ENCODE measurements around the gene LHFPL6.

LHFPL6 gene

DNA sequence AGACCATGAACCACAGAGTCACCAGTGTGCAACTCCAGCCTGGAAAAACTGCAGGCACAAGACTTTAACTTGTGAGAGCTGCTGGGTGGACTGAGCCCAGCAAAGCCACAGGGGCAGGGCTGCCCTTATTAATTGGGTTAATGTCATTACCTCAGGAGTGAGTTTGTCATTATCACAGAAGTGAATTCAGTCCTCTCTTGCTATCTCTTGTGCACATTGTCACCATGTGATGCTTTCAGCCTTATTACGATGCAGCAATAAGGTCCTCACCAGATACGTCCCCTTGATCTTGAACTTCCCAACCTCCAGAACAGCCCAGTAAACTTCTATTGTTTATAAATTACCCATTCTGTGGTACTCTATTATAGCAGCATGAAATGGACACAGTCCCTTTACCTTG, 158.1 kb downstream of the LHFPL6 start:
- TF ChIP-seq, protein P1, sequence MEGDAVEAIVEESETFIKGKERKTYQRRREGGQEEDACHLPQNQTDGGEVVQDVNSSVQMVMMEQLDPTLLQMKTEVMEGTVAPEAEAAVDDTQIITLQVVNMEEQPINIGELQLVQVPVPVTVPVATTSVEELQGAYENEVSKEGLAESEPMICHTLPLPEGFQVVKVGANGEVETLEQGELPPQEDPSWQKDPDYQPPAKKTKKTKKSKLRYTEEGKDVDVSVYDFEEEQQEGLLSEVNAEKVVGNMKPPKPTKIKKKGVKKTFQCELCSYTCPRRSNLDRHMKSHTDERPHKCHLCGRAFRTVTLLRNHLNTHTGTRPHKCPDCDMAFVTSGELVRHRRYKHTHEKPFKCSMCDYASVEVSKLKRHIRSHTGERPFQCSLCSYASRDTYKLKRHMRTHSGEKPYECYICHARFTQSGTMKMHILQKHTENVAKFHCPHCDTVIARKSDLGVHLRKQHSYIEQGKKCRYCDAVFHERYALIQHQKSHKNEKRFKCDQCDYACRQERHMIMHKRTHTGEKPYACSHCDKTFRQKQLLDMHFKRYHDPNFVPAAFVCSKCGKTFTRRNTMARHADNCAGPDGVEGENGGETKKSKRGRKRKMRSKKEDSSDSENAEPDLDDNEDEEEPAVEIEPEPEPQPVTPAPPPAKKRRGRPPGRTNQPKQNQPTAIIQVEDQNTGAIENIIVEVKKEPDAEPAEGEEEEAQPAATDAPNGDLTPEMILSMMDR (IDR thresholded peaks at IDR 0.05; ENCODE audit: insufficient read depth, low read depth, low read length, missing control alignments) = no peak
- no peak overlapping the region for H3K4me3 ChIP-seq (ENCODE audit: low read length)
- DNase-seq (ENCODE audit: low read depth) = no peak

DNA sequence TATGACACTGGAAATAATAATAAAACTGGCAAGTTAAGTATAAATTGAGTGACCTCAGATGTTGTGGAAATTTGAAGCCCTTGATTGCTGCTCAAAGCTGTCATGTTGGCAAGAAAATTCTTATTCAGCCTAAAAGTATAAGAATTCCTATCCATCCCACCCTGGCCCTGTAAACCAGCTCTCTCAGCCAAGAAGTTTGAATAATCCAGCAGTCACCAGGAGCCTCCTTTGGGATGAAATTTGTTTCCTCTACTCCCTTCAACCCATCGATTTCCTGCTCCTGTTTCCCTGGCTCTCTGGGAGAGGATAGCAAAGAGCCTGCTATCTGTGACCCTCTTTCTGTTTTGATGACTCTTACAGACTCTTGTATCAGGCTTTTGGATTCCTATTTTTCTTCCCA, 169.3 kb downstream of the LHFPL6 start:
- TF ChIP-seq, protein P1 (IDR thresholded peaks at IDR 0.05; ENCODE audit: insufficient read depth, low read depth, low read length, missing control alignments) = no peak
- no peak overlapping the region for H3K4me3 ChIP-seq (ENCODE audit: low read length)
- DNase-seq (ENCODE audit: low read depth) = no peak

DNA sequence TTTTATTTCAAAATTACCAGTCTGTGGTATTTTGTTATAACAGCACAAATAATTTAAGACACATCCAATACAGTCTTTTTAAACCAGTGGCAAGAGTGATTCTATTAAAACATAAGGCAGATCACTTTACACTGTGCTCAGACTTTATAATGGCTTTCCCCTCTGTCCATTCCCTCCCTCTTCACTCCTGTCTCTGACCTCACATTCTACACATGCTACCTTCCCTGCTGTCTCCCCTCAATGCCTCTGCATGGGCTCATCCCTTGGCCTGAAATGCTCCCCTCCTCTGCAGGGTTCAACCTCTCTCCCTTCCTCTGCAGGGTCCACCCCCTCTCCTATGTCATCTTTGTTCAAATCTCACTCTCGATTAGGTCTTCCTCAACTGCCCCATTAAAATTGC, 170.8 kb downstream of the LHFPL6 start:
- TF ChIP-seq, protein P1 (IDR thresholded peaks at IDR 0.05; ENCODE audit: insufficient read depth, low read depth, low read length, missing control alignments) = no peak
- no peak overlapping the region for H3K4me3 ChIP-seq (ENCODE audit: low read length)
- DNase-seq (ENCODE audit: low read depth) = no peak

DNA sequence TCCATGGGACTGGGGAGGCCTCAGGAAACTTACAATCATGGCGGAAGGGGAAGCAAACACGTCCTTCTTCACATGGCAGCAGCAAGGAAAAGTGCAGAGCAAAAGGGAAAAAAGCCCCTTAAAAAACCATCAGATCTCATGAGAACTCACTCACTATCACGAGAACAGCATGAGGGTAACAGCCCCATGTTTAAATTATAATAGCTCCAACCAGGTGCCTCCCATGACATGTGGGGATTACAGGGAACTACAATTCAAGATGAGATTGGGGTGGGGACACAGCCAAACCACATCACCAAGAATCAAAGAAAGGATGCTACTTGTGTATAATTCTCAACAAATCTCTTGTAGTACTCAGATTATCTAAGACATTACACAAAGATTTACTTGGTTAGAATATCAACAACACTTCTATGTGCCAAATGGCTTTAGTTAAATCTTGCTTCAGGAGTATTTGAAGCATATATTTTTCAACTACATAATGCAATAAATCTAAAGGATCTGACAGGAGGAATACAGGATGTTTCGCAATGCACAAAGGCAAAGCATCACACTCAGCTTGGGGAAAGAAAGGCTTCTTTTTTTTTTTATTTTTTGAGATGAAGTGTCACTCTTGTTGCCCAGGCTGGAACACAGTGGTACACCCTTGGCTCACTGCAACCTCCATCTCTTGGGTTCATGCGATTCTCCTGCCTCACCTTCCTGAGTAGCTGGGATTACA, 180.0 kb downstream of the LHFPL6 start:
- TF ChIP-seq, protein P1 (IDR thresholded peaks at IDR 0.05; ENCODE audit: insufficient read depth, low read depth, low read length, missing control alignments) = no peak
- H3K4me3 ChIP-seq (ENCODE audit: low read length) = no peak overlapping the region
- DNase-seq (ENCODE audit: low read depth) = peak; percentile 11

GRCh38 chr13:39419876-39420275, 183.1 kb downstream of the LHFPL6 start:
- DNase-seq (ENCODE audit: low read depth) = no peak

DNA sequence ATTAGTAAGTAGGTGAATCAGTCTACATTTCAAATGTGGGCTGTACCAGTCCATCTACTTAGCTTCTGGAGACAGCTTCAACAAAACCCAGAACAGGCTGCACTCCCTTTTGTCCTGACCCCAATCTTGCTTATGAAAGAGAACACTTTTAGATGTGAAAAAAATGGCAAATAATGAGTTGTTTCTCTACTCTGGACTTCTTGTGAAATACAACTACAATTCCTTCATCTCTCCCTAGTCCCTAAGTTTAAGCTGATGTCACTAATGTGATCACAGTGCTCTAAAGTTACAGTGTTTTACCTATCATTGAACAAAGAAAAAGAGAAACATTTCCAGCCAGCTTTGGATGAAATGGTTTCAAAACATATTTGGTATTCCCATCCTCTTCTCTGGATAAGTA, 183.9 kb downstream of the LHFPL6 start:
- H3K4me3 ChIP-seq (ENCODE audit: low read length) = no peak overlapping the region
- no peak for DNase-seq (ENCODE audit: low read depth)
- TF ChIP-seq, protein P1 (IDR thresholded peaks at IDR 0.05; ENCODE audit: insufficient read depth, low read depth, low read length, missing control alignments) = no peak

More at GRCh38 chr13:39419876-39420275, 183.1 kb downstream of the LHFPL6 start:
- TF ChIP-seq, protein P1 (IDR thresholded peaks at IDR 0.05; ENCODE audit: insufficient read depth, low read depth, low read length, missing control alignments) = no peak
- H3K4me3 ChIP-seq (ENCODE audit: low read length) = no peak overlapping the region

DNA sequence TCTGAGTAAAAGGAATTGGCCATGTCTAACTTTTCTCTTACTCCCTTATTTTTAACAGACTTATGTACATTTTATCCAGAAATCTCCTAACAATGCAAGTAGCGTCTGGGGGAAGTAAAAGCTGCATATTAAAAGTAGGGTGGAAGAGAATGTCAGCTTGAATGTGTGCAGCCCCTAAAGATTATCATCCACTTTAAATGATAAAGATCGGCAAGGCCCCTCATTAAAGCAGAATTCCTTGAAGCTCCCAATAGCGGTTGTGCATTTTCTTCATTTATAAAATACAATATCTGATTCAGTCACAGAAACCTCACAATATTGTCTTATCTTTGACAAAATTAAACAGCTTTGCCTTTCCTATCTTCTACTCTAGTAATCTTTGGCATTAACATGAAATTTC, 184.6 kb downstream of the LHFPL6 start:
- H3K4me3 ChIP-seq (ENCODE audit: low read length) = no peak overlapping the region
- no peak for DNase-seq (ENCODE audit: low read depth)
- TF ChIP-seq, protein P1 (IDR thresholded peaks at IDR 0.05; ENCODE audit: insufficient read depth, low read depth, low read length, missing control alignments) = no peak
